Central memory CD4-positive, alpha-beta T cell (primary cell): Measurements from ENCODE around the gene FANK1.
"Not testable (repeated sequence)": the region's sequence is repeated elsewhere in the genome, so short reads cannot be mapped to it uniquely, and the experiment has no call there.

Source experiments
- DNase-seq: peaks from one replicate; pipeline ENCODE4 v3.0.0; 2022

Gene FANK1

GRCh38 chr10:125889441-125889840 is 6.9 kb upstream of the FANK1 start:
- not testable (repeated sequence) for DNase-seq

- DNase-seq: not testable (repeated sequence)
These were observed 4.0 kb upstream of the FANK1 start for GRCh38 chr10:125892402-125892801.

- not testable (repeated sequence) for DNase-seq
These were observed 2.2 kb upstream of the FANK1 start for GRCh38 chr10:125894176-125894575.

- DNase-seq: peak; percentile 26
These were observed 955 bp upstream of the FANK1 start for GRCh38 chr10:125895130-125896087.

GRCh38 chr10:125897317-125897716 is 953 bp downstream of the FANK1 start:
- not testable (repeated sequence) for DNase-seq

GRCh38 chr10:125900963-125901362 is 4.6 kb downstream of the FANK1 start:
- not testable (repeated sequence) for DNase-seq

- DNase-seq: not testable (repeated sequence)
These were observed 6.8 kb downstream of the FANK1 start for GRCh38 chr10:125903135-125903640.

GRCh38 chr10:125905069-125905994 is 9.0 kb downstream of the FANK1 start:
- DNase-seq: not testable (repeated sequence)

GRCh38 chr10:125907598-125907997 is 11.2 kb downstream of the FANK1 start:
- not testable (repeated sequence) for DNase-seq

- not testable (repeated sequence) for DNase-seq
These were observed 12.4 kb downstream of the FANK1 start for GRCh38 chr10:125908813-125909212.

GRCh38 chr10:125909491-125909890 is 13.1 kb downstream of the FANK1 start:
- DNase-seq: not testable (repeated sequence)

GRCh38 chr10:125911145-125911544 is 14.8 kb downstream of the FANK1 start:
- no peak for DNase-seq

- no peak for DNase-seq
These were observed 15.6 kb downstream of the FANK1 start for GRCh38 chr10:125911990-125912389.

GRCh38 chr10:125913277-125913676 is 16.9 kb downstream of the FANK1 start:
- not testable (repeated sequence) for DNase-seq

GRCh38 chr10:125916977-125917376 is 20.6 kb downstream of the FANK1 start:
- DNase-seq: no peak

GRCh38 chr10:125917704-125918361 is 21.5 kb downstream of the FANK1 start:
- not testable (repeated sequence) for DNase-seq

GRCh38 chr10:125921643-125922306 is 25.4 kb downstream of the FANK1 start:
- not testable (repeated sequence) for DNase-seq

- no peak for DNase-seq
These were observed 29.0 kb downstream of the FANK1 start for GRCh38 chr10:125925262-125925834.

- no peak for DNase-seq
These were observed 29.9 kb downstream of the FANK1 start for GRCh38 chr10:125926247-125926646.

GRCh38 chr10:125927265-125927664 is 30.9 kb downstream of the FANK1 start:
- not testable (repeated sequence) for DNase-seq

- no peak for DNase-seq
These were observed 32.7 kb downstream of the FANK1 start for GRCh38 chr10:125928928-125929585.
